ENCODE data around the gene WDR19.
"Not testable (repeated sequence)": the region's sequence is repeated elsewhere in the genome, so short reads cannot be mapped to it uniquely, and the experiment has no call there.

WDR19 gene

GRCh38 chr4:39291686-39292085 is 109.4 kb downstream of the WDR19 start:
- no peak for TF ChIP-seq FOXP2 (optimal IDR thresholded peaks at IDR 0.05; ENCODE audit: control extremely low read depth, extremely low read length, insufficient read depth)
- no peak for TF ChIP-seq EZH2 (IDR thresholded peaks at IDR 0.05)
- TF ChIP-seq POLR2AphosphoS5 (IDR thresholded peaks at IDR 0.05; ENCODE audit: borderline replicate concordance, low read depth, low read length) = no peak
- Histone ChIP-seq H3K36me3 (ENCODE audit: insufficient read depth, low read length) (peaks cover 83% of the 10 kb centered on the region), H3K9ac (ENCODE audit: insufficient read length) (no peak overlapping the region), H3K4me3 (no peak overlapping the region), H3K9me3 (ENCODE audit: low read depth, low read length) (no peaks in the 10 kb centered on the region), H3K27ac (no peak overlapping the region)
- DNase-seq (ENCODE audit: low read depth, low spot score) = no peak

- not testable (repeated sequence) for H3K27ac ChIP-seq; DNase-seq (ENCODE audit: low read depth, low spot score); H3K9me3 ChIP-seq (ENCODE audit: low read depth, low read length); H3K4me3 ChIP-seq; H3K9ac ChIP-seq (ENCODE audit: insufficient read length)
- peaks cover 76% of the 10 kb centered on the region for H3K36me3 ChIP-seq (ENCODE audit: insufficient read depth, low read length)
Measured at GRCh38 chr4:39292433-39292832, 110.1 kb downstream of the WDR19 start.

GRCh38 chr4:39295784-39296183 is 113.5 kb downstream of the WDR19 start:
- H3K36me3 ChIP-seq (ENCODE audit: insufficient read depth, low read length) = peaks cover 73% of the 10 kb centered on the region
- H3K9ac ChIP-seq (ENCODE audit: insufficient read length) = no peak overlapping the region
- TF ChIP-seq FOXP2 (optimal IDR thresholded peaks at IDR 0.05; ENCODE audit: control extremely low read depth, extremely low read length, insufficient read depth) (no peak), EZH2 (IDR thresholded peaks at IDR 0.05) (no peak), POLR2AphosphoS5 (IDR thresholded peaks at IDR 0.05; ENCODE audit: borderline replicate concordance, low read depth, low read length) (no peak)
- H3K27ac ChIP-seq = no peak overlapping the region
- H3K9me3 ChIP-seq (ENCODE audit: low read depth, low read length) = no peaks in the 10 kb centered on the region
- DNase-seq (ENCODE audit: low read depth, low spot score) = no peak
- no peak overlapping the region for H3K4me3 ChIP-seq

- DNase-seq (ENCODE audit: low read depth, low spot score) = no peak
- no peak overlapping the region for H3K4me3 ChIP-seq
- no peak overlapping the region for H3K9ac ChIP-seq (ENCODE audit: insufficient read length)
- no peak for TF ChIP-seq EZH2 (IDR thresholded peaks at IDR 0.05)
- no peak for TF ChIP-seq POLR2AphosphoS5 (IDR thresholded peaks at IDR 0.05; ENCODE audit: borderline replicate concordance, low read depth, low read length)
- TF ChIP-seq FOXP2 (optimal IDR thresholded peaks at IDR 0.05; ENCODE audit: control extremely low read depth, extremely low read length, insufficient read depth) = no peak
- no peak overlapping the region for H3K27ac ChIP-seq
- peaks cover 76% of the 10 kb centered on the region for H3K36me3 ChIP-seq (ENCODE audit: insufficient read depth, low read length)
- no peaks in the 10 kb centered on the region for H3K9me3 ChIP-seq (ENCODE audit: low read depth, low read length)
Measured at GRCh38 chr4:39302901-39303300, 120.6 kb downstream of the WDR19 start.

GRCh38 chr4:39303871-39304270 is 121.5 kb downstream of the WDR19 start:
- Histone ChIP-seq H3K4me3 (no peak overlapping the region), H3K9me3 (ENCODE audit: low read depth, low read length) (no peaks in the 10 kb centered on the region), H3K9ac (ENCODE audit: insufficient read length) (no peak overlapping the region), H3K27ac (no peak overlapping the region), H3K36me3 (ENCODE audit: insufficient read depth, low read length) (peaks cover 78% of the 10 kb centered on the region)
- TF ChIP-seq POLR2AphosphoS5 (IDR thresholded peaks at IDR 0.05; ENCODE audit: borderline replicate concordance, low read depth, low read length) (no peak), FOXP2 (optimal IDR thresholded peaks at IDR 0.05; ENCODE audit: control extremely low read depth, extremely low read length, insufficient read depth) (no peak), EZH2 (IDR thresholded peaks at IDR 0.05) (no peak)
- no peak for DNase-seq (ENCODE audit: low read depth, low spot score)

- H3K4me3 ChIP-seq = no peak overlapping the region
- H3K9ac ChIP-seq (ENCODE audit: insufficient read length) = no peak overlapping the region
- peaks cover 80% of the 10 kb centered on the region for H3K36me3 ChIP-seq (ENCODE audit: insufficient read depth, low read length)
- no peak for TF ChIP-seq FOXP2 (optimal IDR thresholded peaks at IDR 0.05; ENCODE audit: control extremely low read depth, extremely low read length, insufficient read depth)
- DNase-seq (ENCODE audit: low read depth, low spot score) = no peak
- no peaks in the 10 kb centered on the region for H3K9me3 ChIP-seq (ENCODE audit: low read depth, low read length)
- H3K27ac ChIP-seq = no peak overlapping the region
Measured at GRCh38 chr4:39304651-39305050, 122.3 kb downstream of the WDR19 start.

- no peaks in the 10 kb centered on the region for H3K9me3 ChIP-seq (ENCODE audit: low read depth, low read length)
- DNase-seq (ENCODE audit: low read depth, low spot score) = peak; percentile 50
- peaks cover 80% of the 10 kb centered on the region for H3K36me3 ChIP-seq (ENCODE audit: insufficient read depth, low read length)
- no peak overlapping the region for H3K4me3 ChIP-seq
- no peak overlapping the region for H3K9ac ChIP-seq (ENCODE audit: insufficient read length)
- no peak for TF ChIP-seq EZH2 (IDR thresholded peaks at IDR 0.05)
- TF ChIP-seq POLR2AphosphoS5 (IDR thresholded peaks at IDR 0.05; ENCODE audit: borderline replicate concordance, low read depth, low read length) = no peak
- no peak for TF ChIP-seq FOXP2 (optimal IDR thresholded peaks at IDR 0.05; ENCODE audit: control extremely low read depth, extremely low read length, insufficient read depth)
- H3K27ac ChIP-seq = peak overlapping the region; percentile 14; the same call in 1 of the 2 replicates
Measured at GRCh38 chr4:39305912-39306677, 123.8 kb downstream of the WDR19 start.

- TF ChIP-seq FOXP2 (optimal IDR thresholded peaks at IDR 0.05; ENCODE audit: control extremely low read depth, extremely low read length, insufficient read depth) (no peak), POLR2AphosphoS5 (IDR thresholded peaks at IDR 0.05; ENCODE audit: borderline replicate concordance, low read depth, low read length) (no peak), EZH2 (IDR thresholded peaks at IDR 0.05) (no peak)
- DNase-seq (ENCODE audit: low read depth, low spot score) = no peak
- H3K36me3 ChIP-seq (ENCODE audit: insufficient read depth, low read length) = peaks cover 81% of the 10 kb centered on the region
Measured at GRCh38 chr4:39308611-39309010, 126.3 kb downstream of the WDR19 start.

GRCh38 chr4:39312816-39313215 is 130.5 kb downstream of the WDR19 start:
- DNase-seq (ENCODE audit: low read depth, low spot score) = no peak
- H3K36me3 ChIP-seq (ENCODE audit: insufficient read depth, low read length) = peaks cover 94% of the 10 kb centered on the region
- no peaks in the 10 kb centered on the region for H3K9me3 ChIP-seq (ENCODE audit: low read depth, low read length)
- no peak overlapping the region for H3K4me3 ChIP-seq
- no peak overlapping the region for H3K27ac ChIP-seq
- H3K9ac ChIP-seq (ENCODE audit: insufficient read length) = no peak overlapping the region
- TF ChIP-seq POLR2AphosphoS5 (IDR thresholded peaks at IDR 0.05; ENCODE audit: borderline replicate concordance, low read depth, low read length) = no peak
- TF ChIP-seq EZH2 (IDR thresholded peaks at IDR 0.05) = no peak
- TF ChIP-seq FOXP2 (optimal IDR thresholded peaks at IDR 0.05; ENCODE audit: control extremely low read depth, extremely low read length, insufficient read depth) = no peak

More at GRCh38 chr4:39308611-39309010, 126.3 kb downstream of the WDR19 start:
- H3K9ac ChIP-seq (ENCODE audit: insufficient read length) = no peak overlapping the region
- H3K27ac ChIP-seq = no peak overlapping the region
- H3K9me3 ChIP-seq (ENCODE audit: low read depth, low read length) = no peaks in the 10 kb centered on the region
- no peak overlapping the region for H3K4me3 ChIP-seq
